Right atrium auricular region (tissue), 2 donors: Measurements from ENCODE around the gene RNLS. TPM values are rescaled to one million over a fixed set of nuclear protein-coding genes. Genes with fewer than 3 reads are reported as not detected.

Experiments used
- DNase-seq: peaks from one replicate; pipeline ENCODE4 v3.0.0-alpha.2; 2019; ENCODE audit warnings: low spot score
- H3K27ac ChIP-seq, 2 donors: fragments of 200-600 bp; sonication (generic); 1 replicate in 1 of 2; 2 replicates in 1 of 2; pipeline ENCODE4 v1.5.1; 2016 to 2019
- H3K27me3 ChIP-seq, 2 donors: fragments of 200-600 bp; sonication (generic); one replicate each; pipeline versions ENCODE4 v1.5.1 to v1.6.0; 2017 to 2019
- H3K36me3 ChIP-seq: fragments of 200-600 bp; sonication (generic); one replicate; pipeline ENCODE4 v1.5.1; 2016
- H3K4me1 ChIP-seq, 2 donors: fragments of 200-600 bp; sonication (generic); one replicate each; pipeline versions ENCODE4 v1.5.1 to v1.6.0; 2017 to 2019
- H3K4me3 ChIP-seq, 2 donors: fragments of 200-600 bp; sonication (generic); 1 replicate in 1 of 2; 2 replicates in 1 of 2; pipeline ENCODE4 v1.5.1; 2017 to 2019; ENCODE audit warnings: mild to moderate bottlenecking in 1 of 2, moderate library complexity in 1 of 2
- H3K9me3 ChIP-seq, 2 donors: fragments of 200-600 bp; sonication (generic); one replicate each; pipeline ENCODE4 v1.5.1; 2019
- total RNA-seq, 2 donors: library from RNA; depleted of rRNA; stranded (reverse); fragments of >200 nt; gene quantifications; one replicate each; pipeline ENCODE4 v1.1.0, GENCODE V29; 2016
- TF ChIP-seq, protein P1 (sequence below), 2 donors: fragments of 200-600 bp; sonication (generic); IDR thresholded peaks; one replicate each; pipeline ENCODE4 v1.5.1; 2019; ENCODE audit warnings: antibody characterized with exemption in 2 of 2

The RNLS gene
- total RNA-seq, 2 donors from 2014 or later, result 14.9 to 26.8 TPM

DNA sequence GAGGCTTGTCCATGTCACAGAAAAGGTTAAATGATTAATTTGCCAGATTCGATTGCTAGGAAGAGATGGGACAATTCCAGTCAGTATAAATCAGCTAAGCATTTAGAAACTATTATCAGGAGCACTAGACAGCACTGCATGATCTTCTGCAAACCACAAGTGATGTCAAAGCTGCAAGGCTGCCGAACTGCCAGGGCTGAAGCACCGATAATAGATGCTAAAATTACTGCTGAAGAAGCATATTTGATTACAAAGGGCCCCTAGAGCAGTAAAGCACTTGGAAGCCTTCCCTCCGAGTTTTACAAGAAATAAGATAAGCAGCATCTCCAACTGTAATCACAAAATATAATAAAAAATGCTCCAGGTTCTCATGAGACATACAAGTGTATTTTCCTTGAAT lies 40.6 kb downstream of the RNLS start:
- Histone ChIP-seq H3K27me3 (no peaks in the 10 kb centered on the region), H3K9me3 (no peaks in the 10 kb centered on the region), H3K4me1 (peaks cover 0 to 7% of the 10 kb centered on the region in 2 donors), H3K27ac (peak overlapping the region in 1 of 2 donors; percentile 65), H3K4me3 (no peak overlapping the region), H3K36me3 (no peaks in the 10 kb centered on the region)
- no peak for DNase-seq
- TF ChIP-seq, protein P1, sequence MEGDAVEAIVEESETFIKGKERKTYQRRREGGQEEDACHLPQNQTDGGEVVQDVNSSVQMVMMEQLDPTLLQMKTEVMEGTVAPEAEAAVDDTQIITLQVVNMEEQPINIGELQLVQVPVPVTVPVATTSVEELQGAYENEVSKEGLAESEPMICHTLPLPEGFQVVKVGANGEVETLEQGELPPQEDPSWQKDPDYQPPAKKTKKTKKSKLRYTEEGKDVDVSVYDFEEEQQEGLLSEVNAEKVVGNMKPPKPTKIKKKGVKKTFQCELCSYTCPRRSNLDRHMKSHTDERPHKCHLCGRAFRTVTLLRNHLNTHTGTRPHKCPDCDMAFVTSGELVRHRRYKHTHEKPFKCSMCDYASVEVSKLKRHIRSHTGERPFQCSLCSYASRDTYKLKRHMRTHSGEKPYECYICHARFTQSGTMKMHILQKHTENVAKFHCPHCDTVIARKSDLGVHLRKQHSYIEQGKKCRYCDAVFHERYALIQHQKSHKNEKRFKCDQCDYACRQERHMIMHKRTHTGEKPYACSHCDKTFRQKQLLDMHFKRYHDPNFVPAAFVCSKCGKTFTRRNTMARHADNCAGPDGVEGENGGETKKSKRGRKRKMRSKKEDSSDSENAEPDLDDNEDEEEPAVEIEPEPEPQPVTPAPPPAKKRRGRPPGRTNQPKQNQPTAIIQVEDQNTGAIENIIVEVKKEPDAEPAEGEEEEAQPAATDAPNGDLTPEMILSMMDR (IDR thresholded peaks at IDR 0.05), result no peak

DNA sequence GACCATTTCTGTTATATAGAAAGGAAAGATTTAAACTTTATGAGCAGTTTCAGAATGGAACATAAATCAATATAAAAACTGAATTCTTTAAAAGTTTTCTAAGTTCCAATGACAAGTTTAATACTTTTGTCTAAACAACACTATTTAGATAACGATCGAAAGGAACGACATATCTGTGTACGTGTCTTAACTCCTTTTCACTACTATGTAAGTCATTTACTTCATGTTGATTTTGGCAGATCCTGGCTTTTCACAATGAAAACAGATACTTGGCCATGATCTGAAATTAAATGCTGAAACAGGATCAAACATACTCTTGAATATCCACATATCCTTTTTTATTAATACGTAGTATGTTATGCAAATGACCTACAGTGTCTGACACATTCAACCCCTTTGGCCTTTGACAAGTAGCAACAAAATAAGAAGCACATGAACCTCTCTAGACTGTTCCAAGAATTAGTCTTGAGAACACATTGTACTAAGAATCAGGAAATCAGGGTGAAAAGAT lies 41.9 kb downstream of the RNLS start:
- H3K36me3 ChIP-seq, result no peaks in the 10 kb centered on the region
- H3K27ac ChIP-seq, result peak overlapping the region; percentile 65 to 66
- H3K27me3 ChIP-seq, result no peaks in the 10 kb centered on the region
- peaks cover 0 to 7% of the 10 kb centered on the region in 2 donors for H3K4me1 ChIP-seq
- no peaks in the 10 kb centered on the region for H3K9me3 ChIP-seq
- DNase-seq, result no peak
- H3K4me3 ChIP-seq, result no peak overlapping the region
- TF ChIP-seq, protein P1 (IDR thresholded peaks at IDR 0.05), result no peak

DNA sequence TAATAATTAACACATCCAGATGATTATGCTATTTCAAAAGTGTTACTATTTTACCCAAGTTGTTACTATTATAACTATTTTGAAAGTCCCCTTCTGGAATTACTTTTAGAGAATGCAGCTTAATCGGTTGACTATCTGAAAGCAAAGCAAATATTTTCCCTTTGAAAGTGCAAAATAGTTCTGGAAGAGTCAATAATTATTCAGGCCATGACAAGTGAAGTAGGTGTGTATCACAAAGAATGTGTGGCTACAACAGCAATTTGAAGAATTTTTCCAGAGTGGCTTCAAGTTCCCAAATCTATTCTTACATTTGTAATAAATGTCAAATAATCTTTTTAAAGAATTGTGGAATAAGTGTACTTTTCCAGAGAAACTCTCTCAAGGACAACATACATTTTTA lies 42.8 kb downstream of the RNLS start:
- TF ChIP-seq, protein P1 (IDR thresholded peaks at IDR 0.05), result no peak
- DNase-seq, result no peak
- Histone ChIP-seq H3K27ac (peak overlapping the region in 1 of 2 donors; percentile 34), H3K4me3 (no peak overlapping the region), H3K36me3 (no peaks in the 10 kb centered on the region), H3K4me1 (peaks cover 0 to 7% of the 10 kb centered on the region in 2 donors), H3K27me3 (no peaks in the 10 kb centered on the region), H3K9me3 (no peaks in the 10 kb centered on the region)

DNA sequence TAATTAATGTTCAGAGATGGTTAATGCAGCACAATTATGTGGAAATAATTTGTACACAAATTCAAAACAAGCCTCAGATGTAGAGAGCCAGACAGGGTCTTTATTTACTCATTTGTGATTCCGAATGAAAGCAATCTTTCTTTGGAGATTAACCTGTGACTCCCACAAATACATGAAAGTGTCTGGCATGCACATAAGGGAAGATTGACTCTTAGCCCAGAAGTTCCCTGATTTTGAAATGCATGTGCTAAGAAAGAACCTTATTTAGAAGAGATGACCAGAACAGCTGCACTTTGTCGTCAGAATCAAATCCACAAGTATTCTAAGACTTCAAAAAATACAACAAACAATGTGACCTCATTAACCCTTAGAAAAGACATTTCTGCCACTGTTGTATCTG lies 45.1 kb downstream of the RNLS start:
- no peaks in the 10 kb centered on the region for H3K36me3 ChIP-seq
- TF ChIP-seq, protein P1 (IDR thresholded peaks at IDR 0.05), result no peak
- no peak for DNase-seq

DNA sequence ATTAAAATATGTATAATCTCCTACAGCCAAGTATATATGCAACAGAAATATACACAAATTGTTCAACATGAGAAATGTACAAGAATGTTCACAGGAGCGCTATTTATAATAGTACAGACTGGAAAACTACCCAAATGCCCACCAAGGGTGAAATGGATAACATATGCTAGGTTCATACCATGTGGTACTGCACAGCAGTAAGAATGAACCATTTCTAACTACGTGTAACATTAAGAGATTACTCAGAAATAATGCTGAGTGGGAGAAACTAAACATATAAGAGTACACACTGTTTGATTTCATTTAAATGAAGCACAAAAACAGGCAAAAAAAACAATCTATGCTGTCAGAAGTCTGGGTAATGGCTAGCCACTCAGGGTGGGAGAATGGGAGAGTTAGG lies 45.8 kb downstream of the RNLS start:
- H3K36me3 ChIP-seq, result no peaks in the 10 kb centered on the region
- no peaks in the 10 kb centered on the region for H3K4me1 ChIP-seq
- TF ChIP-seq, protein P1 (IDR thresholded peaks at IDR 0.05), result no peak
- H3K27me3 ChIP-seq, result no peaks in the 10 kb centered on the region
- peak overlapping the region in 1 of 2 donors; percentile 51 for H3K27ac ChIP-seq
- no peak overlapping the region for H3K4me3 ChIP-seq
- H3K9me3 ChIP-seq, result no peaks in the 10 kb centered on the region
- no peak for DNase-seq

More for the DNA sequence above, 45.1 kb downstream of the RNLS start:
- Histone ChIP-seq H3K9me3 (no peaks in the 10 kb centered on the region), H3K4me3 (no peak overlapping the region), H3K27me3 (no peaks in the 10 kb centered on the region), H3K4me1 (peaks cover 0 to 5% of the 10 kb centered on the region in 2 donors), H3K27ac (peak overlapping the region; percentile 2 to 51)

DNA sequence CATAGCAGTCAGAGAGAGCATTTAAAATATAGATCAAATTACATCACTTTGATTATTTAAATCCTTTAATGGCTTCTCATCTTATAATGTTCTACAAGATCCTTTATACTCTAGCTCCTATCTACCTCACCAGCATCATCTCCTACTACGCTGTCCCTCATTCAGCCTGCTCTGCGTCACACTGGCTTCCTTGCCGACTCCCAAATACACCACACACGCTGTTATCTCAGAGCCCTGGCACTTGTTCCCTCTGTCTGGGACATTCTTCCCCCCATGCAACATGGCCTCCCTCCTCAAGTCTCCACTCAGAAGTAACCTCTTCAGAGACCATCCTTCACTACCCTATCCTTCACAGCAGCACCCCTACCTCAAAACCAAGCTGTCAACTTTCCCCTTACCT lies 46.7 kb downstream of the RNLS start:
- Histone ChIP-seq H3K9me3 (no peaks in the 10 kb centered on the region), H3K4me1 (no peaks in the 10 kb centered on the region), H3K4me3 (no peak overlapping the region), H3K27me3 (no peaks in the 10 kb centered on the region), H3K36me3 (no peaks in the 10 kb centered on the region), H3K27ac (no peak overlapping the region)
- TF ChIP-seq, protein P1 (IDR thresholded peaks at IDR 0.05), result no peak
- DNase-seq, result no peak
